HG02981 (cell line): ENCODE data around the gene SPATA4.

Source experiments
- ATAC-seq: cut with Tn5 transposase; IDR thresholded peaks from one replicate; pipeline ENCODE4 v1.9.1; 2021; ENCODE audit warnings: mild to moderate bottlenecking, moderate library complexity; ENCODE audit not compliant: unreplicated experiment

Gene SPATA4

DNA sequence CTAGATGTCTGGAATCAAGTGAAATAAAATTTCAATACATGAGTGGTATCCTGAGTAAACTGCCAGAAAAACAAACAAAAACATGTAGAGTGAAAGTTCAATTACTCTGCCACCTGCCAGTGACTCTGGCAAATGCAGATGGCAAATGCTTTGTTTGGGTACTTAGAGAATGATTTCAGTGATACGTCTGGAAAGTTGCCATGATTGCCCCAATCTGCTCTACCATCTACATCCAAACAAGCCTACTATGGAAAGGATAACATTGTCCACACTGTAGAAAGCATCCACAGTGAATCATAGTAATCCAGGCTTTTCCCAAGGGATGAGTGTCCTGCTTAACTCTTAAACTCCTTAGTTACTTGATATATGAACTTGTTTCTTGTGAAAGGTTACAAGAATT is 3.4 kb downstream of the SPATA4 start:
- ATAC-seq, result no peak

DNA sequence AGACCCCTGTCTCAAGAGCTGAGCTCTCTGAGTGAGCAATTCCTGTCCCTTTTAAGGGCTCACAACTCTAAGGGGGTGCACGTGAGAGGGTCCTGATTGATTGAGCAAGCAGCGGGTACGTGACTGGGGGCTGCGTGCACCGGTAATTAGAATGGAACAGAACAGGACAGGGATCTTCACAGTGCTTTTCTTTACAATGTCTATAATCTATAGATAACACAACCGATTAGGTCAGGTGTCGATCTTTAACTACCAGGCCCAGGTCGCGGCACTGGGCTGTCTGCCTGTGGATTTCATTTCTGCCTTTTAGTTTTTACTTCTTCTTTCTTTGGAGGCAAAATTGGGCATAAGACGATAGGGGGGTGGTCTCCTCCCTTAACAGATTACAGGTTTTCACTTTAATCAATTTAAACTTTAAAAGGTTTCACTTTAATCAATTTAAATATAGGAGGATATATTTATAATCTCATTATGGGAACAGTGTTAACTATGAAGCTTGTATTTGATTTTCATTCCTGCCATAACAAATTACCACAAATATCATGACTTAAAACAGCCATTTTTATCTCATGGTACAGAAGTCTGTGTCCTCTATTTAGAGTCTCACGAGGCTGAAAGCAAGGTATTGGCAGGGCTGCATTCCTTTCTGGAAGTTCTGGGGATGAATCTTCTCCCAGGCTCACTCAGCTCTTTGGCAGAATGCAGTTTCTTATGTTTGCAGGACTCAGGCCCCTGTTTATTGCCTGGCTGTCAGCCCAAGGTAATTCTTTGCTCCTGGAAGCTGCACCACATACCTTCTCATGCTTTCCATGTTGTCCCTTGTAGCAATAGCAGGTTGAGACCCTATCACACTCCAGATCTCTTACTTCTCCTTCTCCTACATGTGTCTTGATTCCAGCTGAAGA is 5.2 kb downstream of the SPATA4 start:
- ATAC-seq, result no peak

DNA sequence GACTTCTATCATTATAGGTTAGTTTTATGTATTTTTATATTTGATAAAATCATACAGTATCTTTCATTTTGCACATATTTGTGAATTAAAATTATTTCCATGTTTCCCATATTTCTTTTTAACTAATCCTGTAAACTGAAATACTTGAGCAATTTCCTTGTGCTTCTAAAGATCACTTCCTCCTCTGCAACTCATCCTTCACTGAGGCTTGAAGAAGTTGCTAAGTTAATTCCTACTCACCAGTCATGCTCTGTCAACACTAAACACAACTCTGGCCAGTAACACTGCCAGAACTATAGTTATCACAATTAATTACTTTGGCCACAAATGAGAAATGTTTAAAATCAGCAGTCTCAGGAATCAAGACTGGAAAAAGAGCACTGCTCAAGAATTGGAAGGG is 6.7 kb downstream of the SPATA4 start:
- ATAC-seq, result no peak

DNA sequence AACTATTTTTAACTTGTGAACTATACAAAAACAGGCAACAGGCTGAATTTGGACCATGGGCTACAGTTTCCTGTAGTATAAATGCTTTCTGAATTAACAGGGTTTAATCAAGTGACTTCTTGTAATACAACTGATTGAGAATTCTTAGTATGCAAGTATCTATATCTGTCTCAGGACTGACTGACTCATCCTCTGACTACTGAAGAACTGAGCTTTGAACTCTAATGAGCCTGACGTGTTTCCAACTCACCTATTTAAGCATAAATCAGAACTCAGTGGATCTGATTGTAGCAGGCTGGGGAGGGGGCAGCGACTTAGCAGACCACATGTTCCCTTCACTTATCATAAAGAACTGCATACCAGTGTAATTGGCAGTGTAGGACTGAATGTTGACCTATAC is 7.8 kb downstream of the SPATA4 start:
- no peak for ATAC-seq

DNA sequence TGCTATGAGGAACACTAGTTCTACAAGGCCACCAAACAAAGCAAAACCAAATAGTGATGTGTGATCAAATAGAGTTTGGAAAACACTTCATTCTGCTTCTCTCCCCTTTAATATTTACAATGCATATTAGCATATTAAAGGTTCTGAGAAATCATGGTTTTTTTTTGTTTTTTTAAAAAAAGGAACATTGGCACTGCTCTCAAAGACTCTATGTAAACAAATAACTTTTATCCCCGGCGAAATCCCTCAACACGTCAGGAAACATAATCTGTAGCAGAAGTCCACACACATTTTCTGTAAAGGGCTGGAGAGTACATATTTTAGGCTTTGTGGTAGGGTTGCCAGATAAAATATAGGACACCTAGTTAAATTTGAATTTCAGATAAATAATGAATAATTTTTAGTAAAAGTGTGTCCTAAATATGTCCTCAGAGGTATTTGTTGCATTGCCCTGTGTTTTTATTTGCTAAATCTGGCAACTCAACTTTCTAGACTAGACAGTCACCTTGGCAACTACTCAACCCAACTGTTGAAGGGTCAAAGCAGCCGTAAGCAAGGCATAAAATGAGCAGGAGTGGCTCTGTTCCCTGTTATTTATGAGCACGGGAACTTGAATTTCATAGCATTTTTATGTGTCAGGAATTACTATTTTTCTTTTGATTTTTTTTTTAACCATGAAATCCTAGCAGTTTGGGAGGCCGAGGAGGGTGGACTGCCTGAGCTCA is 8.6 kb downstream of the SPATA4 start:
- no peak for ATAC-seq

DNA sequence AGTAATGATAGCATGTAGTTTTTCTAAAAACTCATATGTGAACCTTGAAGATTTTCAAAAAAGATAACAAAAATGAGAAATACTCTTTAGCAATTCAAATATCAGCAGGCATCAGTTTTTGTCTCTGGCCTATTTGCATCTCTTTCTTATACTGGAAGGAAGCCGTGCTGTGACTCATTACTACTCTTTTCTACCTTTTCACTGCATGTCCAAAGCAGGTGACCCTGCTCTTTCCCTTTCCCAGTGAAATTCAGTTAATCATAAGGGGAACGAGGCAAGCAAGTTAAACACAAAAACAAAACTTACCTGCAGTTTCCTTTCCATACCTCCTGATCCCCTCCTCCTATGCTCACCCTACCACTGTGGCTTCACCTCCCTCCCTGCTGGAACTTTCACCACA is 9.3 kb downstream of the SPATA4 start:
- no peak for ATAC-seq

DNA sequence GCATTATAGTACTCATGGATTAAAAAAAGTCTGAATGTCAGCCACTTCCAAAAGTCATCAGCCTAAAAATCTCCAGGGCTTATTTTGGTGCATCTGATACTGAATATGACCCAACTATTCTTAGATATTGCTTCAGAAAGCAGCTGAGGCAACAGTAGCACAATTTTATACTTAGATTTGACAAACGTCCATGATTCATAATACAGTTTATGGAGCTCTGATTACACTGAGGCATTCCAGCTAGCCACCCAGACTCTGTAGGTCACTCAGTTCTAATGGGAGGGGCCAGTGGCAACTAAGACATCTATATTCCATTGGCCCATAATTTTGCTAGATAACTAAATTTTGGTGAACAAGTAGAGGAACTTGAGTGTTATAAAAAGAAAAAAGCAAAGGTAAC is 10.3 kb downstream of the SPATA4 start:
- no peak for ATAC-seq

DNA sequence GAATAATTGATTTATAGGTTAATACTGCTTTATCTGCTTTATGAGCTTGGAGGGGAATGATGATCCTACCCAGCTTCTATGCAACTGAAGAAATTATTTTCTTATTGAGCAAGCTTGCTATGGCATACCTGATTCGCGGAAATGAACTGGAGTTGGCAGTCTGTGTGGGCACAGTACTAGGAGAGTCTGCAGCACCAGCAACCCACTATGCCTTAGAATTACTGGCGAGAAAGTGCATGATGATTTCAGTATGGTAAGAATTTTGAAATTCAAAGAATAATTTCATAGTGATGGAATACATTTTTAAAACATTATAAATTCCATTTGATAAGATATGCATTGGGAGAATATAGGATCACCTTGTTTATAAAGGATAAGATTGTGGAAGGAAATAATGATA is 32.3 kb downstream of the SPATA4 start:
- no peak for ATAC-seq

DNA sequence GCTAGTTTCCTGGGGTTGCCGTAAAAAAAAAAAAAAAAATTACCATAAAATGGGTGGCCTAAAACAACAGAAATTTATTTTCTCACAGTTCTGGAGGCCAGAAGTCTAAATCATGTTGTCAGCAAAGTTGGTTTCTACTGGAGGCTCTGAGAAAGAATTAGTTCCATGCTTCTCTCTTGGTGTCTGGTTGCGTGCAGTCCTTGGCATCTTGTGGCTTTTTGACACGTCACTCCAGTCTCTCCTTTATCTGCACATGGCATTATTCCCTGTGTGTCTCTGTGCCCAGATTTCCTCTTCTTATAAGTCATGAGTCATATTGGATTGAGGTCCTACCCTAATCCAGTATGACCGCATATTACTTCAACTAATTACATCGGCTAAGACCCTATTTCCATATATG is 38.7 kb downstream of the SPATA4 start:
- no peak for ATAC-seq

DNA sequence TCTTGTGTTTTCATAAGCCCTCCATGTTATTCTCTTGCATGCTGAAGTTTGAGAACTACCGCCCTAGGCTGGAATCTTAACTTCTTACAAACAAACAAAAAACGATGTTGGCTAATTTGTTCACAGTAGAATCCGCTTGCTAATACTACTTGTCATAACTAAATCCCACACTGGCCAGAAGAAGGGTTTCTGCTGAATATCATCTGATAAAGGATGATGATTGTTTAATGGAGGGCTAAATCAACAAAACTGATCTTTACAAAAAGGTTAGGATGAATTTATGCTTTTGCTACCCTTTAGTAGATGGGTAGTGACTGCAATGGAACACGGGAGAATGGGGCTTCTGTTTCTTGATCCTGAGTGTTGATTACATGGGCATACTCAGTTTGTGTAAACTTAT is 42.3 kb downstream of the SPATA4 start:
- no peak for ATAC-seq

DNA sequence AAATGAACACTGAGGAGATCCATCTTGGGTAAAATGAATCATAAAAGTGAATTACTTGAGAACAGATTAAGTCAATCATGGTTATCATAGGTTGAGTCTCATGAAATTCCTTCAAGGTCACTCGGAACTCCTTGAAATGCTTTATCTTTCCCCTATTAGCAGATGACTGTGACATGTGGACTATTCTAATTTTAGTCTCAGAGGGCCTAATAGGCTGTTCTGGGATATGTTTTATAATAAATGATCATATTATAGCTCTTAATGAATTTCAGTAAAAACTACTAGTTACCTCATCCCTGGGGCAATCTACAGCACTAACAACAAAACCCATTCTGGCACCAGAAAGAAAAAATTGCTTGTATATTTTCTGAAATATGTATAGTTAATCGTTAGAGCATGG is 44.7 kb downstream of the SPATA4 start:
- no peak for ATAC-seq

DNA sequence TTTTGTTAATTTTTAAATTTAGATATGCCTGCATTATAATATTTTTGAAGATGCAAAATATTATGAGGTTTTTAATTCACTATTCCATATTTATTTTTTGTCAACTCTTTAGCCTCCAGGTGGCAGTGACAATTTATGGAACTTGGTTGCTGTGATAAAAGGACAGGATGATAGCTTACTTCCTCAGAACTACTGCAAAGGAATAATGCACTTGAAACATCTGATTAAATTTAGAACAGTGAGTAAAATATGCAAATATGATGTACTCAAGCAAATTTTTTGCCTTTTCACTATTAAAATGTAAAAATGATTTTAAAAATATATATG is 45.1 kb downstream of the SPATA4 start:
- no peak for ATAC-seq

DNA sequence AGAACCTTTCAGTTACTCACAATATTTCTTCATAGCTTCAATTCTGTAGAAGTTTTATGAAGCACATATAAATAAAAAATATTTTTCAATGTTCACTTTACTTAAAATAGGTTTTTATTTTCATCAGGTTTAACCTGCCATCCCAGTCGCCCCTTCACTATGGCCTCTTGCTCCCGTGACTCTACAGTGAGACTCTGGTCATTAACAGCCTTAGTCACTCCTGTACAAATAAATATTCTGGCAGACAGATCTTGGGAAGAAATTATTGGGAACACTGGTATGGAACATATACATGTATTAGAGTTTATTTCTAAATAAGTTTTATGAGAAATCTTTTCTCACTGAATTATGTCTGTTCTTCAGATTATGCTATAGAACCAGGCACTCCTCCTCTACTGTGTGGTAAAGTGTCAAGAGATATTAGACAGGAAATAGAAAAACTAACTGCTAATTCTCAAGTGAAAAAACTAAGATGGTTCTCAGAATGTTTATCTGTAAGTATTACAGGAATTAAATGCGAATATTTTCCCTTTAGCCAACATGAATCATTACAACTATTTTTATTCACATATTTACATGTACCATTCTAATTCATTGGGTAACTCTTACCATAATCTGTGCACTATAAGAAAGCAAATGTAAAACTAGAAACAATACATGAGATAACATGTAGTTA is 45.6 kb downstream of the SPATA4 start:
- ATAC-seq, result no peak

DNA sequence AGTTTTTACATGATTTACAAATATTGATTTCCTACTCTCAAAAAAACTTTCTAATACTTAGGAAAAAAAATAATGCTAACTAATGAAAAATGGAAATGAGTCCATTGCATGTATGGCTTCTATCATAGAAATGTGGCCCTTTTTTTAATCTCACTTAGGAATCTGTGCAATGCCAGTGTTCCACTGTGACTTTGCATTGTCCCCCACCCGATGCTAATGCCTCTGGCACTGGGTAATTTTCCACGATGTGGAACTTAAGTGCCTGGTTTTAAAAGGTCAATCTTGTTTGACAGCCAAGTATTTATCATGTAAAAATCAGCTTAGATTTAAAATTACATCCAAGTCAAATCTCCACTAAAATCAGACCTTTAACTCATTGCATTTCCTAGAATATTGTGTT is 53.1 kb downstream of the SPATA4 start:
- ATAC-seq, result no peak

DNA sequence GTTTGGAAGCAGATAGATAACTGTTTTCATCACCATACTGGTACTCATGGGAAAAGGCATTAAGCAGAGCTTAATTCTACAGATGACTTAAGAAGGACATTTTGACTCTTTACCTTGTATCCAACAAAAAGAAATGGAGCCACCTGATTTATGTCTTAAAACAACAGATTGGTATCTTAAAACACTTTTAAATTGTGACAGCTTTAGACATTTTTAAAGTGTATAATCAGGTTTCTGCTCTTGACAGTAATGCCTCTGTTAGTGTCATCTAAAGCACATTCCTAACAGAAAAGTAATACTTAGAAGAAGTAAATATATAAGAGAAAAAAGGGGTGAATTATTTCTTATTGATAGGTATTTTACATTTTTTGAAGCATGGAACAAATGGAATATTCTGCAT is 55.9 kb downstream of the SPATA4 start:
- no peak for ATAC-seq

DNA sequence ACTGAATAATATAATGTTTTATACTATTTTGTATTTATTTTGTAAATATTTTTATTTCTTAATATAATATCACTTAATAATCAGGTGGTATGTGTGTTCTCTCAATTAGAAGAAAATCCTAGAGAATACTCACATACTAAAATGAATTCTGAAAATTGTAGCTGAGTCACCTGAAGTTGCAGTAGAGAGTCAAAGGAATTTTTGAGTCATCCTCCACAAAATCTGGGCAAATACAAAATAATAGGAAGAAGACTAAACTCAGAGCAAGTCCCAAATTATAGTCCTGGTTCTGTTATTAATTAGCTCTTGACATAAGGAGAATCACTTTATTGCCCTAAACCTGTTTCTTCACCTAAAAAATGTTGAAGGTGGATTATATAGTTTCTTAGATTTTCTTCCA is 57.8 kb downstream of the SPATA4 start:
- ATAC-seq, result no peak

DNA sequence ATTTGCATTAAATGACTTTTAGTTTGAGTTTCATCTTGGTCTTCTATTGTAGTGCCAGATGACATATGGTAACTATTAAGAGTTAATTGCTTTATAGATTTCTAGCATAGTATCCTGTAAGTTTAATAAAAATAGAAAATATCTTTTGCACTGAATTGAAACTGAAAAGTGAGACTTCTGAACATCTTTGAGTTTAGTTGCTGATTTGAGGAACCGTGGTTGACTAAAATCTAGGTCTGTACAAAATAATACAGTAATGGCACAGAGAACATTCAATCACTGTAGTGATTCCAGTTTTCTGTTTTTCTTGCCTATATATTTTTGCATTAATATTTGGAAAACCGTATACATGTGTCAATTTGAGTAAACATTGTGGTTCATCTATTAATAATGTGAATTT is 60.7 kb downstream of the SPATA4 start:
- ATAC-seq, result no peak
